GM23338 (cell line): ENCODE results near the gene AASDH. TPM values are rescaled to one million over a fixed set of nuclear protein-coding genes. Genes with fewer than 3 reads are reported as not detected.

Experiments used
- ATAC-seq: fragments of 200-7000 bp; cut with Tn5 transposase; 3 replicates; pipeline ENCODE4 v1.9.1; 2020
- DNase-seq: peaks from one replicate; pipeline ENCODE4 v3.0.0-alpha.2; 2015; ENCODE audit warnings: low spot score
- H2AFZ ChIP-seq: fragments of 200-600 bp; sonication (generic); 2 replicates; pipeline ENCODE4 v1.8.0; 2016; ENCODE audit warnings: antibody characterized with exemption, mild to moderate bottlenecking, moderate library complexity
- H3F3A ChIP-seq: fragments of 200-600 bp; sonication (generic); replicated peaks from 2 replicates; pipeline ENCODE4 v1.8.0; 2017; ENCODE audit warnings: antibody characterized with exemption, mixed run types, low read depth
- H3K27ac ChIP-seq: fragments of 200-600 bp; sonication (generic); 2 replicates; pipeline ENCODE4 v1.6.1; 2016; ENCODE audit warnings: low read depth
- H3K27me3 ChIP-seq: fragments of 200-600 bp; sonication (generic); 2 replicates; pipeline ENCODE4 v1.8.0; 2016; ENCODE audit warnings: mild to moderate bottlenecking, mixed run types, moderate library complexity; ENCODE audit not compliant: insufficient read depth
- H3K36me3 ChIP-seq: fragments of 200-600 bp; sonication (generic); 2 replicates; pipeline ENCODE4 v1.8.0; 2016; ENCODE audit warnings: mild to moderate bottlenecking; ENCODE audit not compliant: insufficient read depth
- H3K4me1 ChIP-seq: fragments of 200-600 bp; sonication (generic); 2 replicates; pipeline ENCODE4 v1.8.0; 2016; ENCODE audit warnings: mild to moderate bottlenecking, moderate library complexity; ENCODE audit not compliant: insufficient read depth
- H3K4me2 ChIP-seq: fragments of 200-600 bp; sonication (generic); 2 replicates; pipeline ENCODE4 v1.7.1; 2017; ENCODE audit warnings: mixed run types
- H3K4me3 ChIP-seq: fragments of 200-600 bp; sonication (generic); 2 replicates; pipeline ENCODE4 v1.6.1; 2016; ENCODE audit warnings: mixed run types
- H3K79me2 ChIP-seq: fragments of 200-600 bp; sonication (generic); replicated peaks from 2 replicates; pipeline ENCODE4 v1.8.0; 2017; ENCODE audit warnings: mild to moderate bottlenecking; ENCODE audit not compliant: insufficient read depth
- H3K9me2 ChIP-seq: fragments of 200-600 bp; sonication (generic); 2 replicates; pipeline ENCODE4 v1.8.0; 2017; ENCODE audit not compliant: insufficient read depth
- H4K20me1 ChIP-seq: fragments of 200-600 bp; sonication (generic); replicated peaks from 2 replicates; pipeline ENCODE4 v1.8.0; 2017; ENCODE audit warnings: mild to moderate bottlenecking; ENCODE audit not compliant: insufficient read depth
- H3K27ac Mint-ChIP-seq: 2 replicates; pipeline ENCODE4 v1.8.0; 2020; ENCODE audit warnings: inconsistent platforms, mild to moderate bottlenecking, moderate library complexity, mixed read lengths
- H3K27me3 Mint-ChIP-seq: 3 replicates; pipeline ENCODE4 v1.8.0; 2022; ENCODE audit warnings: low read depth, mild to moderate bottlenecking, moderate library complexity, mixed read lengths, inconsistent platforms; ENCODE audit not compliant: insufficient read depth, poor library complexity
- H3K36me3 Mint-ChIP-seq: 3 replicates; pipeline ENCODE4 v1.8.0; 2021; ENCODE audit warnings: low read depth, mild to moderate bottlenecking, inconsistent platforms, moderate library complexity, mixed read lengths
- H3K4me1 Mint-ChIP-seq: 3 replicates; pipeline ENCODE4 v1.8.0; 2020; ENCODE audit warnings: mild to moderate bottlenecking, inconsistent platforms, mixed read lengths
- H3K4me3 Mint-ChIP-seq: 3 replicates; pipeline ENCODE4 v1.8.0; 2021; ENCODE audit warnings: moderate library complexity, mild to moderate bottlenecking, inconsistent platforms, mixed read lengths
- H3K9me3 Mint-ChIP-seq: 3 replicates; pipeline ENCODE4 v1.8.0; 2020; ENCODE audit warnings: moderate library complexity, mild to moderate bottlenecking, inconsistent platforms, mixed read lengths
- CREB1 ChIP-seq: fragments of 250-450 bp; sonication (Bioruptor Pico); IDR thresholded peaks from 2 replicates; pipeline ENCODE4 v1.5.0; 2020; ENCODE audit warnings: low read depth, mild to moderate bottlenecking, moderate library complexity
- EZH2 ChIP-seq: fragments of 200-600 bp; sonication (generic); IDR thresholded peaks from one replicate; pipeline ENCODE4 v1.8.0; 2017; ENCODE audit warnings: antibody characterized with exemption, mild to moderate bottlenecking, low read depth; ENCODE audit not compliant: unreplicated experiment
- EZH2phosphoT487 ChIP-seq: fragments of 200-600 bp; sonication (generic); IDR thresholded peaks from one replicate; pipeline ENCODE4 v1.8.1; 2018; ENCODE audit warnings: antibody characterized with exemption; ENCODE audit not compliant: unreplicated experiment
- JUNB ChIP-seq: IDR thresholded peaks from one replicate; pipeline ENCODE4 v1.6.1; 2016; ENCODE audit warnings: antibody characterized with exemption; ENCODE audit not compliant: unreplicated experiment
- NANOG ChIP-seq: IDR thresholded peaks from 2 replicates; pipeline ENCODE4 v1.6.1; 2016; ENCODE audit warnings: antibody characterized with exemption, borderline replicate concordance
- POLR2AphosphoS5 ChIP-seq: IDR thresholded peaks from 2 replicates; pipeline ENCODE4 v1.6.1; 2016; ENCODE audit warnings: antibody characterized with exemption, low read depth
- STAT1 ChIP-seq: IDR thresholded peaks from one replicate; pipeline ENCODE4 v1.6.1; 2016; ENCODE audit warnings: antibody characterized with exemption; ENCODE audit not compliant: unreplicated experiment
- ZNF114 ChIP-seq: fragments of 250-450 bp; sonication (Bioruptor Pico); IDR thresholded peaks from 2 replicates; pipeline ENCODE4 v1.5.0; 2020; ENCODE audit warnings: mild to moderate bottlenecking, moderate library complexity
- ZNF331 ChIP-seq: fragments of 250-450 bp; sonication (Bioruptor Pico); IDR thresholded peaks from 2 replicates; pipeline ENCODE4 v1.5.0; 2020; ENCODE audit warnings: low read depth, mild to moderate bottlenecking, moderate library complexity
- polyA plus RNA-seq: library from polyadenylated mRNA; unstranded; fragments of >200 nt; fragmentation: Nextera tagmentation; extraction: Ambion mirVana; gene quantifications from 2 replicates; pipeline ENCODE4 v1.2.1, GENCODE V29; 2016
- total RNA-seq: library from RNA; depleted of rRNA; stranded (reverse); fragments of >200 nt; shearing (Covaris generic); gene quantifications from 2 replicates; pipeline ENCODE4 v1.2.3, GENCODE V29; 2014
- TF ChIP-seq, protein P1 (sequence below): IDR thresholded peaks from 2 replicates; pipeline ENCODE4 v1.6.1; 2016; ENCODE audit warnings: antibody characterized with exemption
- TF ChIP-seq, protein P2 (sequence below): IDR thresholded peaks from one replicate; pipeline ENCODE4 v1.6.1; 2018; ENCODE audit warnings: antibody characterized with exemption; ENCODE audit not compliant: unreplicated experiment
- TF ChIP-seq, protein P3 (sequence below): fragments of 250-450 bp; sonication (Bioruptor Pico); IDR thresholded peaks from 2 replicates; pipeline ENCODE4 v1.5.0; 2020; ENCODE audit warnings: mild to moderate bottlenecking, moderate library complexity
- TF ChIP-seq, protein P4 (sequence below), 2 experiments: fragments of 200-600 bp in 1 of 2; sonication (generic) in 1 of 2; conservative IDR thresholded peaks; 2 replicates each; pipeline versions ENCODE4 v1.5.1 to v1.6.1; 2016 to 2017; ENCODE audit warnings: antibody characterized with exemption in 2 of 2, low read depth in 2 of 2, mild to moderate bottlenecking in 2 of 2, moderate library complexity in 1 of 2

Gene AASDH
- total and polyA plus RNA-seq, 2 experiments from 2014 or later: 12.2 to 35.6 TPM

DNA sequence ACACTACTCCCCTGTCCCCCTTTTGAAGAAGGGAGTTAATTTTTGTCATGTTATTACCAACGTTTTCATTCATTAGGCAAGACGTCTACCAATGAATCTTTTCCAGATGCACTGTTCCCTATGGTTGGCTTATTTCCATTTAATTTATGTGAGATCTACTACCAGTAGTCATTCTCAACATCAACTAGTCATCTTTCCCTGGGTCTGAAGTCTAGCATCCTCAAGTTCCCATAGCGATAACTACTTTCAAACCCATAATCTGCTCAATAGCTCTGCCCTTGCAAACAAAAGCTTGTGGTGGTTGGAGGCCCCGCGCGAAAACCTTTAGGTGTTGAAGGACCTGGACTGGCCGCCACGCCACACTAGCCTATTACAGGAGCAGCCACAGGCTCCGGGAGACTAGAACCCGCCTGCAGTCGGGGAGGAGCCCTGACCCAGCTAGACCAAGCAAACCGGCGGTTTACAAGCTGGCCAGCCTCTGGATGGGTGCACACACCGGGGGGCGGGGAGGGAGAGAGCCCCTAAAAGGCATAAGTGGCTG lies 47.4 kb upstream of the AASDH start:
- peaks cover 21% of the 10 kb centered on the region for H3K27me3 Mint-ChIP-seq
- Histone ChIP-seq H3K27ac (peak overlapping the region; percentile 93), H3F3A (no peaks in the 10 kb centered on the region), H3K4me1 (peaks cover 20% of the 10 kb centered on the region), H3K9me2 (no peaks in the 10 kb centered on the region), H3K4me2 (peak overlapping the region; percentile 77), H2AFZ (no peak overlapping the region), H3K4me3 (peak overlapping the region; percentile 99), H4K20me1 (peaks cover 47% of the 10 kb centered on the region), H3K27me3 (no peaks in the 10 kb centered on the region), H3K79me2 (peaks cover 92% of the 10 kb centered on the region), H3K36me3 (no peaks in the 10 kb centered on the region)
- DNase-seq: peak; percentile 56
- TF ChIP-seq EZH2 (no peak), ZNF114 (CRISPR knock-in tag) (no peak), JUNB (no peak), CREB1 (no peak), POLR2AphosphoS5 (no peak), STAT1 (no peak), NANOG (no peak), EZH2phosphoT487 (no peak), ZNF331 (no peak)
- TF ChIP-seq, protein P1, sequence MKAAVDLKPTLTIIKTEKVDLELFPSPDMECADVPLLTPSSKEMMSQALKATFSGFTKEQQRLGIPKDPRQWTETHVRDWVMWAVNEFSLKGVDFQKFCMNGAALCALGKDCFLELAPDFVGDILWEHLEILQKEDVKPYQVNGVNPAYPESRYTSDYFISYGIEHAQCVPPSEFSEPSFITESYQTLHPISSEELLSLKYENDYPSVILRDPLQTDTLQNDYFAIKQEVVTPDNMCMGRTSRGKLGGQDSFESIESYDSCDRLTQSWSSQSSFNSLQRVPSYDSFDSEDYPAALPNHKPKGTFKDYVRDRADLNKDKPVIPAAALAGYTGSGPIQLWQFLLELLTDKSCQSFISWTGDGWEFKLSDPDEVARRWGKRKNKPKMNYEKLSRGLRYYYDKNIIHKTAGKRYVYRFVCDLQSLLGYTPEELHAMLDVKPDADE: no peak
- TF ChIP-seq, protein P2, sequence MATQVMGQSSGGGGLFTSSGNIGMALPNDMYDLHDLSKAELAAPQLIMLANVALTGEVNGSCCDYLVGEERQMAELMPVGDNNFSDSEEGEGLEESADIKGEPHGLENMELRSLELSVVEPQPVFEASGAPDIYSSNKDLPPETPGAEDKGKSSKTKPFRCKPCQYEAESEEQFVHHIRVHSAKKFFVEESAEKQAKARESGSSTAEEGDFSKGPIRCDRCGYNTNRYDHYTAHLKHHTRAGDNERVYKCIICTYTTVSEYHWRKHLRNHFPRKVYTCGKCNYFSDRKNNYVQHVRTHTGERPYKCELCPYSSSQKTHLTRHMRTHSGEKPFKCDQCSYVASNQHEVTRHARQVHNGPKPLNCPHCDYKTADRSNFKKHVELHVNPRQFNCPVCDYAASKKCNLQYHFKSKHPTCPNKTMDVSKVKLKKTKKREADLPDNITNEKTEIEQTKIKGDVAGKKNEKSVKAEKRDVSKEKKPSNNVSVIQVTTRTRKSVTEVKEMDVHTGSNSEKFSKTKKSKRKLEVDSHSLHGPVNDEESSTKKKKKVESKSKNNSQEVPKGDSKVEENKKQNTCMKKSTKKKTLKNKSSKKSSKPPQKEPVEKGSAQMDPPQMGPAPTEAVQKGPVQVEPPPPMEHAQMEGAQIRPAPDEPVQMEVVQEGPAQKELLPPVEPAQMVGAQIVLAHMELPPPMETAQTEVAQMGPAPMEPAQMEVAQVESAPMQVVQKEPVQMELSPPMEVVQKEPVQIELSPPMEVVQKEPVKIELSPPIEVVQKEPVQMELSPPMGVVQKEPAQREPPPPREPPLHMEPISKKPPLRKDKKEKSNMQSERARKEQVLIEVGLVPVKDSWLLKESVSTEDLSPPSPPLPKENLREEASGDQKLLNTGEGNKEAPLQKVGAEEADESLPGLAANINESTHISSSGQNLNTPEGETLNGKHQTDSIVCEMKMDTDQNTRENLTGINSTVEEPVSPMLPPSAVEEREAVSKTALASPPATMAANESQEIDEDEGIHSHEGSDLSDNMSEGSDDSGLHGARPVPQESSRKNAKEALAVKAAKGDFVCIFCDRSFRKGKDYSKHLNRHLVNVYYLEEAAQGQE: no peak
- TF ChIP-seq, protein P3, sequence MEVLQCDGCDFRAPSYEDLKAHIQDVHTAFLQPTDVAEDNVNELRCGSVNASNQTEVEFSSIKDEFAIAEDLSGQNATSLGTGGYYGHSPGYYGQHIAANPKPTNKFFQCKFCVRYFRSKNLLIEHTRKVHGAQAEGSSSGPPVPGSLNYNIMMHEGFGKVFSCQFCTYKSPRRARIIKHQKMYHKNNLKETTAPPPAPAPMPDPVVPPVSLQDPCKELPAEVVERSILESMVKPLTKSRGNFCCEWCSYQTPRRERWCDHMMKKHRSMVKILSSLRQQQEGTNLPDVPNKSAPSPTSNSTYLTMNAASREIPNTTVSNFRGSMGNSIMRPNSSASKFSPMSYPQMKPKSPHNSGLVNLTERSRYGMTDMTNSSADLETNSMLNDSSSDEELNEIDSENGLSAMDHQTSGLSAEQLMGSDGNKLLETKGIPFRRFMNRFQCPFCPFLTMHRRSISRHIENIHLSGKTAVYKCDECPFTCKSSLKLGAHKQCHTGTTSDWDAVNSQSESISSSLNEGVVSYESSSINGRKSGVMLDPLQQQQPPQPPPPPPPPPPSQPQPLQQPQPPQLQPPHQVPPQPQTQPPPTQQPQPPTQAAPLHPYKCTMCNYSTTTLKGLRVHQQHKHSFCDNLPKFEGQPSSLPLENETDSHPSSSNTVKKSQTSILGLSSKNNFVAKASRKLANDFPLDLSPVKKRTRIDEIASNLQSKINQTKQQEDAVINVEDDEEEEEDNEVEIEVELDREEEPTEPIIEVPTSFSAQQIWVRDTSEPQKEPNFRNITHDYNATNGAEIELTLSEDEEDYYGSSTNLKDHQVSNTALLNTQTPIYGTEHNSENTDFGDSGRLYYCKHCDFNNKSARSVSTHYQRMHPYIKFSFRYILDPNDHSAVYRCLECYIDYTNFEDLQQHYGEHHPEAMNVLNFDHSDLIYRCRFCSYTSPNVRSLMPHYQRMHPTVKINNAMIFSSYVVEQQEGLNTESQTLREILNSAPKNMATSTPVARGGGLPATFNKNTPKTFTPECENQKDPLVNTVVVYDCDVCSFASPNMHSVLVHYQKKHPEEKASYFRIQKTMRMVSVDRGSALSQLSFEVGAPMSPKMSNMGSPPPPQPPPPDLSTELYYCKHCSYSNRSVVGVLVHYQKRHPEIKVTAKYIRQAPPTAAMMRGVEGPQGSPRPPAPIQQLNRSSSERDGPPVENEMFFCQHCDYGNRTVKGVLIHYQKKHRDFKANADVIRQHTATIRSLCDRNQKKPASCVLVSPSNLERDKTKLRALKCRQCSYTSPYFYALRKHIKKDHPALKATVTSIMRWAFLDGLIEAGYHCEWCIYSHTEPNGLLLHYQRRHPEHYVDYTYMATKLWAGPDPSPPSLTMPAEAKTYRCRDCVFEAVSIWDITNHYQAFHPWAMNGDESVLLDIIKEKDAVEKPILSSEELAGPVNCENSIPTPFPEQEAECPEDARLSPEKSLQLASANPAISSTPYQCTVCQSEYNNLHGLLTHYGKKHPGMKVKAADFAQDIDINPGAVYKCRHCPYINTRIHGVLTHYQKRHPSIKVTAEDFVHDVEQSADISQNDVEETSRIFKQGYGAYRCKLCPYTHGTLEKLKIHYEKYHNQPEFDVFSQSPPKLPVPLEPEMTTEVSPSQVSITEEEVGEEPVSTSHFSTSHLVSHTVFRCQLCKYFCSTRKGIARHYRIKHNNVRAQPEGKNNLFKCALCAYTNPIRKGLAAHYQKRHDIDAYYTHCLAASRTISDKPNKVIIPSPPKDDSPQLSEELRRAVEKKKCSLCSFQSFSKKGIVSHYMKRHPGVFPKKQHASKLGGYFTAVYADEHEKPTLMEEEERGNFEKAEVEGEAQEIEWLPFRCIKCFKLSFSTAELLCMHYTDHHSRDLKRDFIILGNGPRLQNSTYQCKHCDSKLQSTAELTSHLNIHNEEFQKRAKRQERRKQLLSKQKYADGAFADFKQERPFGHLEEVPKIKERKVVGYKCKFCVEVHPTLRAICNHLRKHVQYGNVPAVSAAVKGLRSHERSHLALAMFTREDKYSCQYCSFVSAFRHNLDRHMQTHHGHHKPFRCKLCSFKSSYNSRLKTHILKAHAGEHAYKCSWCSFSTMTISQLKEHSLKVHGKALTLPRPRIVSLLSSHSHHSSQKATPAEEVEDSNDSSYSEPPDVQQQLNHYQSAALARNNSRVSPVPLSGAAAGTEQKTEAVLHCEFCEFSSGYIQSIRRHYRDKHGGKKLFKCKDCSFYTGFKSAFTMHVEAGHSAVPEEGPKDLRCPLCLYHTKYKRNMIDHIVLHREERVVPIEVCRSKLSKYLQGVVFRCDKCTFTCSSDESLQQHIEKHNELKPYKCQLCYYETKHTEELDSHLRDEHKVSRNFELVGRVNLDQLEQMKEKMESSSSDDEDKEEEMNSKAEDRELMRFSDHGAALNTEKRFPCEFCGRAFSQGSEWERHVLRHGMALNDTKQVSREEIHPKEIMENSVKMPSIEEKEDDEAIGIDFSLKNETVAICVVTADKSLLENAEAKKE: no peak
- TF ChIP-seq, protein P4, sequence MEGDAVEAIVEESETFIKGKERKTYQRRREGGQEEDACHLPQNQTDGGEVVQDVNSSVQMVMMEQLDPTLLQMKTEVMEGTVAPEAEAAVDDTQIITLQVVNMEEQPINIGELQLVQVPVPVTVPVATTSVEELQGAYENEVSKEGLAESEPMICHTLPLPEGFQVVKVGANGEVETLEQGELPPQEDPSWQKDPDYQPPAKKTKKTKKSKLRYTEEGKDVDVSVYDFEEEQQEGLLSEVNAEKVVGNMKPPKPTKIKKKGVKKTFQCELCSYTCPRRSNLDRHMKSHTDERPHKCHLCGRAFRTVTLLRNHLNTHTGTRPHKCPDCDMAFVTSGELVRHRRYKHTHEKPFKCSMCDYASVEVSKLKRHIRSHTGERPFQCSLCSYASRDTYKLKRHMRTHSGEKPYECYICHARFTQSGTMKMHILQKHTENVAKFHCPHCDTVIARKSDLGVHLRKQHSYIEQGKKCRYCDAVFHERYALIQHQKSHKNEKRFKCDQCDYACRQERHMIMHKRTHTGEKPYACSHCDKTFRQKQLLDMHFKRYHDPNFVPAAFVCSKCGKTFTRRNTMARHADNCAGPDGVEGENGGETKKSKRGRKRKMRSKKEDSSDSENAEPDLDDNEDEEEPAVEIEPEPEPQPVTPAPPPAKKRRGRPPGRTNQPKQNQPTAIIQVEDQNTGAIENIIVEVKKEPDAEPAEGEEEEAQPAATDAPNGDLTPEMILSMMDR (conservative IDR thresholded peaks at IDR 0.05; ENCODE audit: low read depth in 2 of 2): no peak
- H3K4me3 Mint-ChIP-seq: peak overlapping the region; percentile 99
- peak; percentile 33 for ATAC-seq
- H3K4me1 Mint-ChIP-seq: peaks cover 29% of the 10 kb centered on the region
- H3K27ac Mint-ChIP-seq: peak overlapping the region; percentile 98
- H3K9me3 Mint-ChIP-seq: peaks cover 3% of the 10 kb centered on the region; the same call in 1 of the 3 replicates
- peaks cover 37% of the 10 kb centered on the region for H3K36me3 Mint-ChIP-seq
